Stimulated activated CD4-positive, alpha-beta T cell treated with anti-CD3 and anti-CD28 coated beads, Interleukin-1b, Interleukin-23, amount 100 ng/mL, for 4 hours (primary cell): ENCODE measurements around the gene ATP6V0E2.
"Not testable (repeated sequence)": the region's sequence is repeated elsewhere in the genome, so short reads cannot be mapped to it uniquely, and the experiment has no call there.

Experiments used
- DNase-seq, 2 donors: peaks; one replicate each; pipeline ENCODE4 v3.0.0-alpha.2; 2020; ENCODE audit warnings: low read depth in 2 of 2

The ATP6V0E2 gene

DNA sequence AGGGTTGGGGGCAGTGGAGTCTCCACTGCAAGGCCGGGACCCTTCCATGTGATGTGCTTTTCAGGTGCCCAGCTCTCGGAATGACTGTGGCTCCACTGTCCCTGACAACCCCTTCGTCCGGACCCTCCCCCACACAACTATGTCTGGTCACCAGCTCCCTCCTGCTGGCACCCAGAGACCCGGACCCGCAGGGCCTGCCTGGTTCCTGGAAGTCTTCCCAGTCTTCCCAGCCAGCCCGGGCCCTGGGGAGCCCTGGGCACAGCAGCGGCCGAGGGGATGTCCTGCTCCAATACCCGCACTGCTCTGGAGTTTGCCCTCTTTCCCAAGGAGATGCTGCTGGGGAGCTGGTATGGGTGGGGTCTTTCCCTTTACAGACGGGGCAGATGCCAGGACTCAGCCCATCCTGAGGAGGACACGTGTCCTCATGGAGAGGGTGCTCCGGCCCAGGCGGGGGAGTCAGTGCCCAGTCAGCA, 5.5 kb downstream of the ATP6V0E2 start:
- DNase-seq: no peak

DNA sequence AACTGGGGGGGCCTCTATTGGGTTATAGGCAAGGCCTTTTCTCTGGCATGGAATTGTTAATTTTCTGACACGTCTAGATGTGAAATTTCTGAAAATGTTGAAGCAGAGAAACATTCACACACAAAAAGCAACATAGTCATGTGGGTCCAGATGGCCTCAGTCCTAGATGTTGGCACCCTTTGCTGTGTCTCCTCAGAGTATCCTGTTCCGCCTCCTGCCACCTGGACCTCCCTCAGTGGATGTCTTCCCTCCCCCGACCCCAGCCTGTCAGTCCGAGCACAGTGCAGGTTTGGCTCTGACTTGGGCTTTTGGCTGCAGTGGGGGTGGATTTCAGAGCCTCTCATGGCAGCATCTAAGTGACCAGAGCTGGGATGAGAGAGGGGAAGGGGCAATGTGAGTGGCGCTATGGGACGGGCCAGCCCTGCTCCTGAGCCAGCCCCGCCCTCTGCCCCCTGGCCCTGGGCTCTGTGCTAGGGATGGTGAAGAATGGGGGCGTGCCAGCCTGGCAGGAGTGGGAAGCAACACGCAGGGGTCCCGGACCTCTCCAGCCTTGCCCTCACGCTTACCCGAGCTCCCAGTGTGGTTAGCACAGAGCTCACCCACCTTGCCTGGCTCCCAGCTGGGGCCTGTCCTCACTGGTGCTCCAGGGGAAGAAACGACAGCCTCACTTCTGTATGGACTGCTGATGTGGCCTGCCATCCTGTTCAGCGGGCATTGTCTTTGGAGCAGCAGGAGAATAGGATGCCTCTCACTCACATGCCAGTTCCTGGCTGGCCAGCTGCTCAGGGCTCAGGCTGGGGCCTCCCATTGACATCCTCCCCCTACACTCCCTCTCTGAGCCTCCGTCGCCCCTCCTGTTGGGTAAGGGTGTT, 6.2 kb downstream of the ATP6V0E2 start:
- no peak for DNase-seq

DNA sequence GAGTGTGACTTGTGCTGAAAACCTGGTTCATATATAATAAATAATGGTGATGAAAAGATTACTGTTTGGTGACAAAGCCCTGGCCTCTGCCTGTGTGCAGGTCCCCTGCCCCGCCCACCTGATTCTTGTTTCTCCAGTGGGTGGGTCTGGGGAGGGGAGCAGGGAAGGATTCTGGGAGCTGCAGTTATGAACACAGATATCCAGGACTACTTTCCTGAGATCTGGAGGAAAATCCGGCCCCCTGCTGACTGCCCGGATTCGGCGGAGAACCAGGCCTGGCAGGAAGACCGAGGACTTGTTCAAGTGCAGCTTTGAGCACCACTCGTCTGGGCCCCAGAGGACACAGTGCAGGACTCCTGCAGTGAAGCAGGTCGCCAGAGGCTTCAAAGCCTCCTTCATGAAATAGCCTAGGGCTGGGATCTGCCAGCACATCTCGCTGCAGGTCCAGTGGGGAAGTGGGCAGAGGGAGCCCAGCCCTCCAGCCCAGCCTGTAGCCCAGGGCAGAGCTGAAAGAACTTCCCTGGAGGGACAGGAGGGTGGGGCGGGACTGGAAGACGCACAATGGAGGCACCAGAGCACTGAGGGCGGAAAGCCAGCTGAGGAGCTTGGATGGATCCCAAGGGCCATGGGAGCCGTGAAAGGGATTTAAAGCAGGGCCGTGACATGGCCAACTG, 7.0 kb downstream of the ATP6V0E2 start:
- no peak for DNase-seq

DNA sequence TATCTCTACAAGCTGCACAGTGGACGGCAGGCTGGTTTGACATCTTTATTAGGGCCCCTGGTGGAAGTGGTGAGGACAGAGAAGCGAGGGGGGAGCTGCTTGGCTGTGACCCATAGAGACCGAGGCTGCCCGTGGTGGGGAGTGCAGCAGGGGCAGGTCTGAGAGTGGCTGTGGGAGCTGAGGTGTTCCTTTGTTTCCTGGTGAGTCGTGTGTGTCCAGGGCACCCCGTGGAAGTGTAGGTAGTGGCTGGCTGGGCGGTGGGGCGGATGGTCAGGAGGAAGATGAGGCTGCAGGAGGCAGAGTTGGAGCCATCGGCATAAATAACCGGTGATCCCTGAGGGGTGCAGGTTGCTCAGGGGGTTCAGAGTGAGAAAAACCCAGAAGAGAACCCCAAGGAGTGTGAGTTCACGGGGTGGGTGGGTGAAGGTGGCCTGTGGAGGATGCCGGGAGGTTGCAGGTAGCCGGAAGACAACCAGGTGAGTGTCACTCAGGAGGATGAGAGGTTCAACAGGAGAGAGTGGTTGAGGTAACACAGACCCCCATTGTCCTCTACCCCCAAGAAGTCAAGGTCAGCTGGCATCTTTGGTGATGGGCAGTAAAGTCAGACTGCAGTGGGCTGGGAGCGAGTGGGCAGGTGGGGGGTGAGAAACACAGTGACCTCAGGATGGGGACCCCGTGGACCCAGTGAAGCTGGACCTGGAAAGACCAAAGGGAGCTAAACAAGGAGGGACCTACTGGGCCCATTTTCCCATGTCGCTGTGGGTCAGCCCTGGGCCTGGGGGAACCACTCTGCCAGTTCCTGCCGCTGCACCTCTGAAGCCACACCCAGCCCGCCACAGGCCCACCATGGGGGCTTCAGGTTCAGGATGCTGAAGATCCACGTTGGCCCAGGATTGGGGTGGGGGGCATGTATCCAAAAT, 7.8 kb downstream of the ATP6V0E2 start:
- DNase-seq: no peak

DNA sequence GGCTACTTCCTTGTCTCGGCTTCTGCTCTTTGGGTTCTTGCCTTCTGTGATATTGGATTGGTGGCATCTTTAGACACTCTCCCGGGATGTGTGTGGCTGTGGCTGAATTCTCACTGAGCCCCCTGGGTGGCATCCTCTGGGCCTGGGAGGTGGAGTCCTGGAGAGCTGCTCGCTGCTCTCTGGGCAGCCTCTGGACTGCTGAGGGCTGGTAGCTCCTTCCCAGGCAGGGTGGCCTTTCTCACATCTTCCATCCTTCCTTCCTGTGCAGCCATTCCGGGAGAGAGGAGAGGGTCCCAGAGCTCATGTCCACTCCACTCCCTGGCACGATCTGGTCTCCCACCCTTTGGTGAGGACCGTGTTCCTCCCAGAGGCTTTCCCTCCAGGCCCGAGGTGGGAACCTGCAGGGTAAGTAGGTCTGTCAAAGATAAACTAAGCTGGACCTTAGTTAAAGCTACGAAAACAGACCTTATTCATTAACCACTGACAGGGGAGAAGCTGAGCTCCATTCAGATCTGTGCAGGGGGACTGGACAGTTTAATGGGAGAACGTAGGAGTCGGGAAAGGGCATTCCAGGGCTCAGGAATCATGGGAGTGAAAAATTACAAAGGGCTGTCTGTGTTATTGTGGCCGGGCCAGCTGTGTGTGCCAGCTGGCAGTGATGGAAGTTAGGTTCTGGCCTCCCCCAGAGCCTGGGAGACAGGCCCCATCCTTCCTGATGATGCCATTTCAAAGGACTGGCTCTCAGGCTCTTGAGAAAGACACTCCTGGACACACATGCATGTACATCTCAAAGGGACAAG, 8.7 kb downstream of the ATP6V0E2 start:
- no peak for DNase-seq

DNA sequence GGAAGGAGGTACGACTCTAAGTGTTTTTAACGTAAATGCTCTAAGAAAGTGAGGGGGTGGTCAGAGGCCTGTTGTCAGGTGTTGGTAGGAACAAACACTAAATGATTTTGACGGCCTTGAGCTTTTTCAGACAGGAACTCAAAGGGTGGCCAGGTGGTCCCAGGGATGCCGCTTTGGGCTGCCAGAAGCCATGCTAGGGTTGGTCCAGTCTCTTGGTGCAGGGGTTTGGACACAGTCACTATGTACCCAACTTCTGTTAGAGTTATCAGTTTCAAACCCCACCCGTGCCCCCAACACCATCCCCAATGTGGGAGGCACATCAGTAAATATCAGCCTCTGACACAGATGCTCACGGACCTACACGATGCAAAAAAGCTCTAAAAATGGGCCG, 9.3 kb downstream of the ATP6V0E2 start:
- no peak for DNase-seq

DNA sequence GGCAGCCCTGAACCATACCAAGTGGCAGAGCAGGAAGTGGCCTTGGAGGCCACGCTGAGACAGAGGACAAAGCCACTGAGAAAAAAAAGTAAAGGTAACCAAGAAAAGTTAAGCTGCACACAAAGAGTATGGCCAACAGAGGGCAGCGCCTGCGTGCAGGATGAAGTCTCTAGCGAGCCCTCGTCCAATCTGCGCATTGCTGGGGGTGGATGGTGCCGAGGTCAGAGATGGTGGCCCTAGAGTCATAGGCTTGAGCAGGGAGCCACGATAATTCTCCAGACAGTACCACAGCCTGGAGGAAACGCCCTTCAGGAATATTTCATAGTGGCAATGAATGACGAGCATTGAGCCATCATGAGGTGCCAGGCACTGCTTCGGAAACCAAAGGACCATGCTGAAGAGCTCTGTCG, 9.7 kb downstream of the ATP6V0E2 start:
- no peak for DNase-seq

DNA sequence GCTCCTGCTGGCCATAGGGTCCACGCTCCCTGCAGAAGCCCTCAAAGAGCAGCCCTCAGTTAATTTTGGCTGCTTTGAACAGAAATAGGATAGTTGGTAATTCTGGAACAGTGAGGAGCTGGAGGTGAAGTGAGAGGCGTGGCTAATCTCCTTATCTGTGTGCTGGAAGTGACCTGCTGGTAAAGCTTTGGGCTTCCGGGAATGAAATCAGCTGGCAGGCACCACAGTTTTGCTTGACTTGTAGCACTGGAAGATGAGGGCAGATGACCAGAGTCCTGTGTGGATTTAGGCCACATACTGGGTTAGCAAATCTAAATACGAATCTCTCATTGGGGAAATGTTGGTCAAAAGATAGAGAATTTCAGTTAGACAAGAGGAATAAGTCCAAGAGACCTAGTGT, 10.2 kb downstream of the ATP6V0E2 start:
- DNase-seq: no peak

DNA sequence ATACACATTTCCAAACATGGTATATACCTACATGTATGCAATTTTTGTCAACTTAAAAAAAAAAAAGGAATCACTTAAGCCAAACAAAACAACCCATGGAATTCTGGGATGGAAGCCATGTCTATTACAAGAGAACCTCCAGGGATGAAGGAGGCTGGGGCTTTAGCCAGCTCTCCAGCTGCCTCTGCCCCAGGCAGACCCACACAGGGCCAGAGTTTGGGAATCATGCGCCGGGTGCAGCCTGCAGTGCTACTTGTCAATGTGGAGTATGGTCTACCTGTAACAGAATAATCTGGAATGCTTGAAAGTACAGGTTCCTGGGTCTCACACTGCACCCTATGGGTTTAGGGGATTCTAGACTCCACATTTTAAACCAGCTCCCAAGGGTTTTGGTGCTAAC, 10.8 kb downstream of the ATP6V0E2 start:
- no peak for DNase-seq

DNA sequence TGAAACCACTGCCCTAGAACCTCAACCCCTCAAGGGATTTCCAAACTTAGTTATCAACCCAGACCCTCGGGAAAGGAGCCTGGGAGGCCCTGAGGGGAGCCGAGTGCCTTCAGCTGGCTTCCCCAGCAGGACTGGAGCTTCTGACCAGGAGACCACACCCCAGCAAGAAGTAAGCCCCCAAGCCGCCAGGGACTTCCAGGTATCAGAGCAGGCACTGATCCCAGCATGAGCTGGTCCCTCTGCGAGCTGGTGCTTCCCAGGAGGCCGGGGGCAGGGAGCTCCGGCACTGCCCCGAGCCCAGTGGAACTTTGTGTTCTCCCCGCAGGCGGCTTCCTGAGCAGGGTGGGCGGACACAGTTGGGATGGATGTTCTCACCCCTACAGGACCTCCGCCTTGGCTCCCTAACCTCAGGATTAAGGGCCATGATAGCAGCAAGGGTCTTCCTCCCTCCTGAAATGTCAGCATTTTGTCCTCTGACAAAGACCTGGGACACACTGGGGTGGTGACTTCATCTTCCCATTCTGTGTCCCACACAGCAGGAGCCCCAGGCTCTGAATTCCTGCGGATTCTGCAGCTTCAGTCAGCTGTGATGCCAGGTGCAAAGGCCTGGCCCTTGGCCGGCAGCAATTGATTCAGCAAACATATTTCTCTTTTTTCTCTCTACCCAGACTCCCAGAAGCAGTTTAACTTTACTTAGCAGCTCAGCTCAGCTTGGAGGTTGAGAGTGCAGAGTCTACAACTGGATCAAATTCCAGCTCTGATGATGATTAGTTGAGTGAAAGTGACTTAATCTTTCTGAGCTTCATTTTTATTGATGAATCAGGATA, 11.6 kb downstream of the ATP6V0E2 start:
- DNase-seq: no peak

DNA sequence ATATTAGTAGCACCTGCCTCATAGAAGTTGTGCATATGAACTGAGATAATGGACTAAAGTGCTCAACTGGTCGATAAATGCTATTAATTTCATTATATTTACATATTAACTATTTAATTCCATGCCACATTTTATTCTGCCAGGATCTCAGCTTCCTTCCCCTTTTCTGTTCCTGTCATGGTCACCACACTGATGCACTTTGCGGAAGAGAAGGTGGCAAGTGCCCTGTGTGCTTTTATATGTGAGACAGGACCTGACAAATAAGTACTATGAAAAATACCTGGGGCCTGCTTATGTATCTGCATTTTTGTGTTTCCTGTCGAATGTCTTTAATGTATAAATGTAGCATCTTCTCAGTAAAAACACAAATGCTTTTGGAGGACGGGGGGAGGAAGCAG, 12.2 kb downstream of the ATP6V0E2 start:
- DNase-seq: no peak

DNA sequence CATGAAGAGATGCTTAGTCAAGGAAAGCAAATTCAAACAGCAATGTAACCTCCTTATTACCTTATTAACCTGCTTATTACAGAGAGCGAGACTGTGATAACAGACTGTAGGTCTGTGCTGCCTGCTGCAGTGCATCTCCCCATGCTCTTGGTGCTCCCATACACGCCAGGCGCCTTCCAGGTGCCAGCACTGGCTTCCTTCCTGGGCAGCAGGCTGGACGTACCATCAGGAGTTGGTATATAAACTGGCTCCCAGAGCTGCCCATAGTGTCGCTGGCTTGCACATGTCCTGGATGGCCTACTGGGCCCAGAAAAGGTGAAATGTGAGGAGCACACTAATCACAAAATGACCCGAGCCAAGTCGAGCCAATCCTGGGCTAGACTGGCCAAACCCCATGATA, 13.5 kb downstream of the ATP6V0E2 start:
- no peak for DNase-seq

DNA sequence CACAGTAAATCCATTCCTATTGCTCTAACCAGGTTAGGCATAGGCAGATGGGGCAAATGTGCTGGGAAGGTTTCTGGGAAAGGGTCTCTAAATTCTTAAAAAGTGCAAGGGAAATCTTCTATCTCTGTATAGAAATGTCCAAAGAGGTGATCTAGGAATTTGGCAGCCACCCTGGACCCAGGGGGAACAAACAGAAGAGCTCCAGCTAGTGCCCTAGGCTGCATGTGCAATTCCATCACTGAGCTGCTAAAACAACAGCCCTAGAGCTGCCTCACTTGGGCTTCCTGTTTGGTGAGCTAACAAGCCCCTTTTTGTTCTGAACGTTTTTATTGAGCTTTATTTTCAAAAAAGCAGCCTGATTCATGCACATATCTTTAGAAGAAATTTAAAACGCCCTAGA, 16.9 kb downstream of the ATP6V0E2 start:
- DNase-seq: not testable (repeated sequence)

DNA sequence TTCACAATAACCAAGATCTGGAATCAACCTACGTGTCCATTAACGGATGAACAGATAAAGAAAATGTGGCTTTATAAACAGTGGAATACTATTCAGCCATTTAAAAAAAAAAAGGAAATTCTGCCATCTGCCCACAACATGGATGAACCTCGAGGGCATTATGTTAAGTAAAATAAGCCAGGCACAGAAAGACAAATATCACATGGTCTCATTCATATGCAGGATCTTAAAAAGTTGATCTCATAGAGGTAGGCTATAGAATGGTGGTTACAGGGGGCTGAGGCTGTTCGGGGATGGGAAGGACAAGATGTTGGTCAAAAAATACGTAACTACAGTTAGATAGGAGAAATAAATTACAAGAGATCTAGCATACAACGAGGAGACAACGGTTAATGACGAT, 21.2 kb downstream of the ATP6V0E2 start:
- not testable (repeated sequence) for DNase-seq

DNA sequence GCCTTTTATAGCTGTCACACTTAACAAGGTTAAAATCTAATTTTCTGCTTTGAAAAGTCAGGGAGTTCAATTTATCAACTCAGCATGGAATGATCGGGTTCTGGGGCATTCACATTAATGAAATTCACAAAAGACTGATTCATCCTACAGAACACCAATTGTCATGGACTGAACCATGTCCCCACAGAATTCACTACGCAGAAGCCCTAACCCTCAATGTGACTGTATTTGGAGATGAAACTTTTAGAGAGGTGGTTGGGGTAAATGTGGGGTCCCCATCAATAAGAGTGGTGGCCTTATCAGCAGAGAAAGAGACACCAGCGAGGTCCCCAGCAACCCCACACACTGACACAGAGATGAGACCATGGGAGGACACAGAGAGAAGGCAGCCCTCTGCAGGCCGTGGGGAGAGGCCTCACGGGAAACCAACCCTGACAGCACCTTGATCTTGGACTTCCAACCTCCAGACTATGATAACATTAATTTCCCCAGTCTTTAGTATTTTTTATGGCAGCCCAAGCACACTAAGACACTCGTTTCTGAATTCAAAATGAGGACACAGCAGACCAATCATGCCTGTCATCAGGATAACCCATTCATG, 34.1 kb downstream of the ATP6V0E2 start:
- DNase-seq: not testable (repeated sequence)

DNA sequence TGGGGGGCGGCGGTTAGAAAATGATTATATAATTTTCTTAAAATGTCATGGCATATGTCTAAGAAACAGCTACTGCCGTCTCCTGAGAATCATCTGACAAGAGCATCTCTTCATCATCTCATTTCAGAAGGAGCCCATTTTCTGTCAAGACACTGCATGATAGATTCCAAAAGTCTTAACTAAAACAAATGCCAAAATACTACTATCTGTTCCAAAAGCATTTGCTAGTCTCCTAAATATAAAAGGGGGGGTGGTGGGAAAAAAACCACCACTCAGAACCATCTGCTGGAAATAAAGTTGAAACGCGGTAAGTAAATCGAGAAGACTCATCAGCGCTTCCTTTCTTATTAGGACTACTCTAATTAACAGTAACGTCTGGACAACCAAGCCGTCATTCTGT, 36.5 kb downstream of the ATP6V0E2 start:
- not testable (repeated sequence) for DNase-seq

DNA sequence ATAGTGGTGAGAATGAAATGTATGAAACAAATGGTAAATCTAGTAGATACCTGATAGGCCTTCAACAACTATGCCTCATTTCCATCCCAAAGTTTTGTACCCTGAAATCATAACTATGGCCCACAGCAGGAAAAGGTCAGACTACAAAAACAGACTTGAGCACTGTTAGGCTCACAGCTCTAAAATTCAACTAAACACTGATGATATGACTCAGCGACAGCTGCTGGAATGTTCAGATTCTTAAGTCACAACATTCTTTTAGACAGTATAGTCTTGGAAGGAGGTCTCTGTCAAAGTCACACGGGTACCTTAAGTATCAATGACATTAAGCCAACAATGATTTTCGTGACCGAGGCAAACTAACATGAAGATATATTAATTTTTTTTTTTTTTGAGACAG, 38.4 kb downstream of the ATP6V0E2 start:
- DNase-seq: not testable (repeated sequence)

DNA sequence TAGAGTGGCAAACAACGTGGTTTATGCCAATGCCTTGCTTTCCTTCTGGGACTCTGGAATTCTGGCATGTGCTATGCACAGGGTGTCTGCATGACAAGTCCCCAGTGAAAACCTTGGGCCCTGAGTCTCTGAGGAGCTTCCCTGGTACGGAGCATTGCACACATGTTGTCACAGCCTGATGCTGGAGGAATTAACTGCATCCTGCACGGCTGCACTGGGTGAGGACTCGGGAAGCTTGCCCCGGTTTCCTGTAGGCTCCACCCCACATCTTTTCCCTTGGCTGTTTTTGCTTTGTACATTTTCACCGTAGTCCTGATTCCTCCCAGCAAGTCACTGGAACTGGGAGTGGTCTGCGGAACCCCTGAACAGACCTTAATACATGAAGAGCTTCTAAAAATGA, 52.6 kb downstream of the ATP6V0E2 start:
- DNase-seq: not testable (repeated sequence)
